Myometrial cell (primary cell): ENCODE data around the gene PODXL. TPM values are rescaled to one million over a fixed set of nuclear protein-coding genes. Genes with fewer than 3 reads are reported as not detected.

Source experiments
- total RNA-seq: library from RNA; depleted of rRNA; stranded (reverse); fragments of >200 nt; gene quantifications from 2 replicates; pipeline ENCODE4 v1.2.3, GENCODE V29; 2015

The PODXL gene
- 3.2 and 5.3 TPM in 2 replicates for total RNA-seq

GRCh38 chr7:131556053-131556908 is at the start of gene PODXL:
Gene PODXL (minus strand): TSS chr7:131556628. CDS start chr7:131556359, 269 bp downstream.

Other genes with a start within 250 kb of the PODXL start
- gene MKLN1, start 228.8 kb downstream of the PODXL start, total RNA-seq = 20.5 and 26.6 TPM in 2 replicates